Measurements from ENCODE around the gene ARMC9.

Gene ARMC9

GRCh38 chr2:231319867-231320266 is 121.4 kb downstream of the ARMC9 start:
- no peak overlapping the region for H3K4me3 ChIP-seq (ENCODE audit: low read length)
- no peak for DNase-seq (ENCODE audit: low read depth)
- TF ChIP-seq CTCF (conservative IDR thresholded peaks at IDR 0.05; ENCODE audit: low read length) = no peak

- TF ChIP-seq CTCF (conservative IDR thresholded peaks at IDR 0.05; ENCODE audit: low read length) = no peak
- no peak overlapping the region for H3K4me3 ChIP-seq (ENCODE audit: low read length)
- no peak for DNase-seq (ENCODE audit: low read depth)
These were observed 122.6 kb downstream of the ARMC9 start for GRCh38 chr2:231321021-231321420.

- no peak overlapping the region for H3K4me3 ChIP-seq (ENCODE audit: low read length)
- DNase-seq (ENCODE audit: low read depth) = no peak
- TF ChIP-seq CTCF (conservative IDR thresholded peaks at IDR 0.05; ENCODE audit: low read length) = no peak
These were observed 123.3 kb downstream of the ARMC9 start for GRCh38 chr2:231321556-231322334.

GRCh38 chr2:231323316-231323715 is 124.9 kb downstream of the ARMC9 start:
- DNase-seq (ENCODE audit: low read depth) = no peak
- H3K4me3 ChIP-seq (ENCODE audit: low read length) = no peak overlapping the region
- no peak for TF ChIP-seq CTCF (conservative IDR thresholded peaks at IDR 0.05; ENCODE audit: low read length)

DNA sequence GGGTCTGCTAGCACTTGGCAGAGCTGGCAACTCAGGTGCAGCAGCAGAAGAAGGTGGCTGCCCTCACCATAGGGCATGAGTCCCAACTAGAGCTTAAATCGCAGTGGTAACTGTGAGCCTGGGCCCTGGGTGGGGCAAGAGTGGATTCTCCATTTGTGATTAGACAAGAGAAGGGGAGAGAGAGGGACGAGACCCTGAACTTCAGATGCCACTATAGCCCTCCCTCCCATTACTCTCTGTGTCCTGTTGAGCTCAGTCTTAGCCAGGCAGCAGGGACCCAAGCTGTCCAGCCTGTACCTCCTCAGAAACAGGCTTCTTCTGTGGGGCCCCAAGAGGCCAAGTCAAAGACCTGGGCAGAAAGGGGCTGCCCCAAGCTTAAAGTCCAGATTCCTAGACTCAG is 127.4 kb downstream of the ARMC9 start:
- no peak for TF ChIP-seq CTCF (conservative IDR thresholded peaks at IDR 0.05; ENCODE audit: low read length)
- H3K4me3 ChIP-seq (ENCODE audit: low read length) = no peak overlapping the region
- no peak for DNase-seq (ENCODE audit: low read depth)

DNA sequence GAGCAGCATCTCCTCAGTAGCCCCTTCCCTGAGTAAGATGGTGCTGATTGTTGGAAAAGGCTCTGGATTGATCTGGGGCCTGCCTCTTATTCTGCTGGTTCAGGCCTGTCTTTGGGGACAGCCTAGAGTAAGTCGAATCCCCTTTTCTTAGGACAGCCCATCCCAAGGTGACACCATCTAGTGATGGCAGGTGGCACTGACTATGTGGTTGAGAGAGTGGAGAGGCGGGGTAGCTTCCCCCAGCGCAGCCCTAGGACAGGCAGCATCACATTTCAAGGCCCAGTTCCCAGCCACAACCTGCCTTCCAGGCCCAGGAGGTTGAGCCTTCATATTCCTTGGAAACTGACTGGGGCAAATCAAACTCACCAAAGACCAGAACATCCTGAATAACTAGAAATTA is 128.0 kb downstream of the ARMC9 start:
- no peak for DNase-seq (ENCODE audit: low read depth)
- no peak for TF ChIP-seq CTCF (conservative IDR thresholded peaks at IDR 0.05; ENCODE audit: low read length)
- H3K4me3 ChIP-seq (ENCODE audit: low read length) = no peak overlapping the region

DNA sequence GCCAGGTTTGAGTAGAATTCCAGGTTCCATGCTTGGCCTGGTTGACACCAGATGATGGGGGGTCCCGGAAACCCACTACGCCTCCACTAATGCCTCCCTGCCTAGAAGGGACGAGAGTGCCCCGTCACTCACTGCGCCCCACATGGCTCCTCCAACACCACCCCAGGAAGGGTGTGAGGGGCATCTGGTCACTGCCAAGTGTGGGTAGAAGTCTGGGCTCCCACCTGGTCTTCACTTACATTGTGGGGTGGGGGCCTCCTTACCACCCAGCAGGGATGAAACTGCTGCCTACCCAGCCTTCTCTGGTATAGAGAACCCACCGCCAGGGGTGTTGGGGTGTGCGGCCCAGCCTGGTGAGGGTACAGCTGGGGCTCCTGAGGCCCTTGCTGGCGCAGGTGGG is 131.9 kb downstream of the ARMC9 start:
- H3K4me3 ChIP-seq (ENCODE audit: low read length) = no peak overlapping the region
- no peak for DNase-seq (ENCODE audit: low read depth)
- no peak for TF ChIP-seq CTCF (conservative IDR thresholded peaks at IDR 0.05; ENCODE audit: low read length)

All from AG10803 (cell line).